GM12873 (cell line): ENCODE measurements around the gene HLA-DRB1.

Experiments used
- CTCF ChIP-seq: IDR thresholded peaks from 2 replicates; pipeline ENCODE4 v1.5.1; 2012; ENCODE audit warnings: low read depth, mild to moderate bottlenecking, moderate library complexity, low read length, control low read depth; ENCODE audit not compliant: insufficient read depth; ENCODE audit errors: missing control alignments

The HLA-DRB1 gene

GRCh38 chr6:32588156-32588555 lies 1.5 kb downstream of the HLA-DRB1 start:
- TF ChIP-seq CTCF = no peak

GRCh38 chr6:32583527-32583898 lies 6.1 kb downstream of the HLA-DRB1 start:
- no peak for TF ChIP-seq CTCF

GRCh38 chr6:32581315-32582095 lies 8.1 kb downstream of the HLA-DRB1 start:
- no peak for TF ChIP-seq CTCF

GRCh38 chr6:32580593-32580992 lies 9.1 kb downstream of the HLA-DRB1 start:
- no peak for TF ChIP-seq CTCF

GRCh38 chr6:32578962-32579361 lies 10.7 kb downstream of the HLA-DRB1 start:
- no peak for TF ChIP-seq CTCF

GRCh38 chr6:32576250-32576649 lies 13.4 kb downstream of the HLA-DRB1 start:
- no peak for TF ChIP-seq CTCF

- TF ChIP-seq CTCF = no peak
Measured at GRCh38 chr6:32570363-32570905, 19.2 kb downstream of the HLA-DRB1 start.
